Stimulated activated CD4-positive, alpha-beta T cell treated with anti-CD3 and anti-CD28 coated beads, Interleukin-4, amount 100 ng/mL, for 1 hour (primary cell): ENCODE results near the gene ZNF366.

ENCODE experiments used
- DNase-seq: peaks from one replicate; pipeline ENCODE4 v3.0.0-alpha.2; 2020

Gene ZNF366

DNA sequence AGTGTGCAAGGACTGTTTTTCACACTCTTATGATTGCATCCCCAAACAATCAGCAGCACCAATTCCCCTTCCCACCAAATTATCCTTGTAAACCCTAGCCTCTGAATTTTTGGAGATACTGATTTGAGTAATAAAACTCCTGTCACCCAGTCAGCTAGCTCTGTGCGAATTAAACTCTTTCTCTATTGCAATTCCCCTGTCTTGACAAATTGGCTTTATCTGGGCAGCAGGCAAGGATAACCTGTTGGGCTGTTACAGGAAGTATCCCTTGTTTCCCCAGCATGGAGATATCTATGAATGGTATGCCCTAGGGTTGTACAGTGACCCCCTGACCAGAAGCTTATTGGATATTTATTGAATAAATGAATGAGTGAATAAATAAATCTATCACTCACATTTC, 106.3 kb downstream of the ZNF366 start:
- DNase-seq, result no peak

DNA sequence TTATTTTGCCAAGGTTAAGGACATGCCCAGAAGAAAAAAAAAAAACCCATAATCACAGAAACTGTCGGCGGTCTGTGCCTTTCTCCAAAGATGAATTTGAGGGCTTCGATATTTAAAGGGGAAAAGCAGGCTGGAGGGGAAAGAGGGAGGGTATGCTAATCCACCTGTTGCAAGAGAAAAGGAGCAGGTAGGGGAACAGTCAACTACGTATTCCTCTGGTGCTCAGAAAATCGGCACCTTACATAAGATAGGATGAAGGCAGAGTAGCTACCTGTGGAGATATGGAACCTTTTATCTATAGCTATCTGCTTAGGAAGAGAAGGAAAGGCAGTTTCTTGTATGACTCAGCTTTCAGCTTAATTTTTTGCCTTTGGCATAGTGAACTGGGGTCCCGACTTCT, 109.4 kb downstream of the ZNF366 start:
- DNase-seq, result no peak

- DNase-seq, result no peak
These were observed 112.5 kb downstream of the ZNF366 start for GRCh38 chr5:72394688-72395087.

DNA sequence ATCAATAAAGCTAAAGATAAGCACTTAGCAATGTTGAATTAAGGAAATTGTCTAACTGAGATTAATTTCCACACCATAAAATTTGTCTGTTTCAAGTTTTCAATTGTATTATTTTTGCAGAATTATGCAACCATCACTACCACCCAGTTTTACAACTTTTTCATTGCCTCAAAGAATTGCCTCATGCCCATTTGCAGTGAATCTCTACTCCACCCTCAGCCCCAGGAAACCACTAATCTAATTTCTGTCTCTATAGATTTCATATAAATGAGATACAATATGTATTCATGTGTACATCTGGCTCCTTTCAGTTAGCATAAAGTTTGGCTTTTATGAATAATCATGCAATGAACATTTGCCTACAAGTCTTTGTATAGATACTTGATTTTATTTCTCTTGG, 114.2 kb downstream of the ZNF366 start:
- no peak for DNase-seq
